MM.1S (cell line): Measurements from ENCODE around the gene RBBP5.

ENCODE experiments used
- EZH2 ChIP-seq: fragments of 300-600 bp; sonication (generic); optimal IDR thresholded peaks from 2 replicates; pipeline ENCODE3; 2017; ENCODE audit warnings: low read depth, mild to moderate bottlenecking, antibody characterized with exemption, low read length, mixed read lengths
- EZH2phosphoT487 ChIP-seq: fragments of 300-600 bp; sonication (generic); IDR thresholded peaks from 2 replicates; pipeline ENCODE4 v1.6.1; 2018; ENCODE audit warnings: antibody characterized with exemption, low read length
- TF ChIP-seq, protein P1 (sequence below): fragments of 300-600 bp; sonication (generic); IDR thresholded peaks from 2 replicates; pipeline ENCODE4 v1.5.1; 2016; ENCODE audit warnings: antibody characterized with exemption, low read length, mixed read lengths

DNA sequence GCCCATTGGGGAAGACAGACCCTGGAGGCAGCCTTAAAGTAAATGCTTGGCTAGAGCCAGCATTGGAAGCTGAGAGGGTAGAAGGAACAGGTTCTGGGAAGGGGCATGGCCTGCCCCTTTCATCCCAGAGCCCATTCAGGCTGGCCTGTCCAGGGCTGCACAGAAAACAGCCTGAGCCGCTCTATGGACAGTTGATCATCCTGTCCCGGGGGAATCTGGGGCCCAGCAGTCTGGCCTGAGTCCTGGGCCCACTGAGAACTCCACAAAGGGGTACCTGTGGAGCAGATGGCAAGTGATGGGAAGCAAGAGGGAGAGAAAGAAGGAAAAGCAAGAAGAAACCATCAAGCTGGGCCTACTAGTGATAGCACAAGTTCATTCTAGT lies 50.8 kb downstream of the RBBP5 start:
- TF ChIP-seq, protein P1, sequence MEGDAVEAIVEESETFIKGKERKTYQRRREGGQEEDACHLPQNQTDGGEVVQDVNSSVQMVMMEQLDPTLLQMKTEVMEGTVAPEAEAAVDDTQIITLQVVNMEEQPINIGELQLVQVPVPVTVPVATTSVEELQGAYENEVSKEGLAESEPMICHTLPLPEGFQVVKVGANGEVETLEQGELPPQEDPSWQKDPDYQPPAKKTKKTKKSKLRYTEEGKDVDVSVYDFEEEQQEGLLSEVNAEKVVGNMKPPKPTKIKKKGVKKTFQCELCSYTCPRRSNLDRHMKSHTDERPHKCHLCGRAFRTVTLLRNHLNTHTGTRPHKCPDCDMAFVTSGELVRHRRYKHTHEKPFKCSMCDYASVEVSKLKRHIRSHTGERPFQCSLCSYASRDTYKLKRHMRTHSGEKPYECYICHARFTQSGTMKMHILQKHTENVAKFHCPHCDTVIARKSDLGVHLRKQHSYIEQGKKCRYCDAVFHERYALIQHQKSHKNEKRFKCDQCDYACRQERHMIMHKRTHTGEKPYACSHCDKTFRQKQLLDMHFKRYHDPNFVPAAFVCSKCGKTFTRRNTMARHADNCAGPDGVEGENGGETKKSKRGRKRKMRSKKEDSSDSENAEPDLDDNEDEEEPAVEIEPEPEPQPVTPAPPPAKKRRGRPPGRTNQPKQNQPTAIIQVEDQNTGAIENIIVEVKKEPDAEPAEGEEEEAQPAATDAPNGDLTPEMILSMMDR: no peak
- no peak for TF ChIP-seq EZH2phosphoT487
- TF ChIP-seq EZH2: no peak
